Natural killer cell (primary cell): Measurements from ENCODE around the gene HES1. TPM values are rescaled to one million over a fixed set of nuclear protein-coding genes. Genes with fewer than 3 reads are reported as not detected.
"Not testable (repeated sequence)": the region's sequence is repeated elsewhere in the genome, so short reads cannot be mapped to it uniquely, and the experiment has no call there.

Experiments
- ATAC-seq, 3 donors: fragments of 150-1000 bp in 2 of 3; fragments of 200-7000 bp in 1 of 3; cut with Tn5 transposase; 1 replicate in 1 of 3; 2 replicates in 2 of 3; pipeline ENCODE4 v1.10.0; 2021; ENCODE audit warnings: mild to moderate bottlenecking in 2 of 3, moderate library complexity in 2 of 3
- DNase-seq, 2 donors: peaks; one replicate each; pipeline versions ENCODE4 v3.0.0 to v3.0.0-alpha.2; 2013 to 2021; ENCODE audit warnings: mixed read lengths in 1 of 2
- H3K27ac ChIP-seq: one replicate; pipeline ENCODE4 v1.5.1; 2013; ENCODE audit warnings: mild to moderate bottlenecking, low read length
- H3K27me3 ChIP-seq: one replicate; pipeline ENCODE4 v1.6.1; 2013; ENCODE audit warnings: low read length; ENCODE audit not compliant: control insufficient read depth, insufficient read depth
- H3K36me3 ChIP-seq: one replicate; pipeline ENCODE4 v1.6.1; 2013; ENCODE audit warnings: low read length; ENCODE audit not compliant: control insufficient read depth, insufficient read depth
- H3K4me1 ChIP-seq: one replicate; pipeline ENCODE4 v1.6.1; 2013; ENCODE audit warnings: low read length; ENCODE audit not compliant: control insufficient read depth, insufficient read depth
- H3K4me3 ChIP-seq: one replicate; pipeline ENCODE4 v1.5.1; 2013; ENCODE audit warnings: low read length
- H3K9me3 ChIP-seq: one replicate; pipeline ENCODE4 v1.6.1; 2013; ENCODE audit warnings: low read length; ENCODE audit not compliant: control insufficient read depth, insufficient read depth
- H3K27ac Mint-ChIP-seq, 2 donors: one replicate each; pipeline ENCODE4 v1.8.0; 2022; ENCODE audit warnings: mild to moderate bottlenecking in 2 of 2, mixed read lengths in 2 of 2, moderate library complexity in 1 of 2
- H3K27me3 Mint-ChIP-seq, 2 donors: one replicate each; pipeline ENCODE4 v1.8.0; 2022; ENCODE audit warnings: low read depth in 2 of 2, mixed read lengths in 2 of 2
- H3K36me3 Mint-ChIP-seq: one replicate; pipeline ENCODE4 v1.8.0; 2022; ENCODE audit warnings: mixed read lengths
- H3K4me1 Mint-ChIP-seq, 2 donors: one replicate each; pipeline ENCODE4 v1.8.0; 2022; ENCODE audit warnings: mixed read lengths in 2 of 2
- H3K4me3 Mint-ChIP-seq: one replicate; pipeline ENCODE4 v1.8.0; 2022; ENCODE audit warnings: mild to moderate bottlenecking, moderate library complexity, mixed read lengths
- H3K9me3 Mint-ChIP-seq, 2 donors: one replicate each; pipeline ENCODE4 v1.8.0; 2022; ENCODE audit warnings: mixed read lengths in 2 of 2
- WGBS: methylation state at CpG from one replicate; pipeline ENCODE4 v1.1.7; 2013; ENCODE audit warnings: missing lambda C conversion rate; ENCODE audit not compliant: insufficient coverage; 5-methylcytosine and 5-hydroxymethylcytosine counted together
- intact Hi-C: fragments of 100-400 bp; cut with micrococcal nuclease; formaldehyde crosslinking; loops from one replicate; pipeline ENCODE4 v1.14.2; 2022
- total RNA-seq, 4 donors: library from RNA; stranded (reverse); fragments of 120-200 nt in 1 of 4; gene quantifications; one replicate each; pipeline versions ENCODE4 v1.2.3 to v1.2.4, GENCODE V29; 2013 to 2022
- TF ChIP-seq, protein P1 (sequence below): fragments of 200-600 bp; IDR thresholded peaks from one replicate; pipeline ENCODE4 v1.8.0; 2022; ENCODE audit warnings: antibody characterized with exemption

The HES1 gene
- total RNA-seq, 3 donors from 2014 or later (not counting 1 experiment from before 2014, with no cell fraction given), result 1.5 to 4.4 (median 2.2) TPM

DNA sequence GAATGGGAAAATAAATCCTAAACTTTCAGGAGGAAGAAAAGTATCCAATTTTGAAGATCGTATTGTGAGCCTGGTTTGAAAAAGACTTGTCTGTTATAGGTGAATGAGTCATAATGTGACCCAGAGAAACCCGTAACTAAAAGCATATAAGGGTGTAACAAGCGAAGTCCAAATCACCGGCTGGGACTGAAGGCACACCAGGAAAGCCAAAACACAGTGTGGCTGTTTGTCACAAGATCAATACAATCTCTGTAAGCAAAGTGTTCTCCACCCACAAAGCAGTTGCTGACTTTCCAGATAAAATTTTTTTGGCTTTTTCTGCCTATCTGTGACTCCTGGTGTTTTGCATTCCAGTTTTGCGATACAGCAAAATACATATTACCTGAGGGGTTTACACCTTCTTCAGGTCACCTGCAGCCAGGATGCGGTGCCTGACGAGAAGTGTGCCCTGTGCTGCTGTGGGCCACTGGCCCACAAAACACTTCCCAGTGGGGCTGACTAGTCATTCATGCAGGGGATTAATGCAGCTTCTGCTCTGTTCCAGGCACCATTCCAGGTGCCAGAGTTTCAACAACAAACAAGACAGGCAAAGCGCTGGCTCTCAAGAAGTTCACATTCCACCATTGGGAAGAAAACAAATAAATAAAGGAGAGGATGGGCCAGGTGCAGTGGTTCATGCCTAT is 14.4 kb downstream of the HES1 start:
- Histone ChIP-seq H3K9me3 (no peaks in the 10 kb centered on the region), H3K4me1 (no peaks in the 10 kb centered on the region), H3K27ac (no peak overlapping the region), H3K4me3 (no peak overlapping the region), H3K27me3 (no peaks in the 10 kb centered on the region), H3K36me3 (no peaks in the 10 kb centered on the region)
- no peak overlapping the region for H3K4me3 Mint-ChIP-seq
- no peak for DNase-seq
- H3K27me3 Mint-ChIP-seq, result peaks cover 29 to 48% of the 10 kb centered on the region in 2 donors
- WGBS, result 91% methylated on average over 7 of the region's 8 CpGs
- no peak overlapping the region for H3K27ac Mint-ChIP-seq
- no peaks in the 10 kb centered on the region for H3K4me1 Mint-ChIP-seq
- intact Hi-C loops, result no loop called here
- TF ChIP-seq, protein P1, sequence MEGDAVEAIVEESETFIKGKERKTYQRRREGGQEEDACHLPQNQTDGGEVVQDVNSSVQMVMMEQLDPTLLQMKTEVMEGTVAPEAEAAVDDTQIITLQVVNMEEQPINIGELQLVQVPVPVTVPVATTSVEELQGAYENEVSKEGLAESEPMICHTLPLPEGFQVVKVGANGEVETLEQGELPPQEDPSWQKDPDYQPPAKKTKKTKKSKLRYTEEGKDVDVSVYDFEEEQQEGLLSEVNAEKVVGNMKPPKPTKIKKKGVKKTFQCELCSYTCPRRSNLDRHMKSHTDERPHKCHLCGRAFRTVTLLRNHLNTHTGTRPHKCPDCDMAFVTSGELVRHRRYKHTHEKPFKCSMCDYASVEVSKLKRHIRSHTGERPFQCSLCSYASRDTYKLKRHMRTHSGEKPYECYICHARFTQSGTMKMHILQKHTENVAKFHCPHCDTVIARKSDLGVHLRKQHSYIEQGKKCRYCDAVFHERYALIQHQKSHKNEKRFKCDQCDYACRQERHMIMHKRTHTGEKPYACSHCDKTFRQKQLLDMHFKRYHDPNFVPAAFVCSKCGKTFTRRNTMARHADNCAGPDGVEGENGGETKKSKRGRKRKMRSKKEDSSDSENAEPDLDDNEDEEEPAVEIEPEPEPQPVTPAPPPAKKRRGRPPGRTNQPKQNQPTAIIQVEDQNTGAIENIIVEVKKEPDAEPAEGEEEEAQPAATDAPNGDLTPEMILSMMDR, result no peak
- no peak for ATAC-seq
- H3K36me3 Mint-ChIP-seq, result no peaks in the 10 kb centered on the region
- H3K9me3 Mint-ChIP-seq, result no peaks in the 10 kb centered on the region

DNA sequence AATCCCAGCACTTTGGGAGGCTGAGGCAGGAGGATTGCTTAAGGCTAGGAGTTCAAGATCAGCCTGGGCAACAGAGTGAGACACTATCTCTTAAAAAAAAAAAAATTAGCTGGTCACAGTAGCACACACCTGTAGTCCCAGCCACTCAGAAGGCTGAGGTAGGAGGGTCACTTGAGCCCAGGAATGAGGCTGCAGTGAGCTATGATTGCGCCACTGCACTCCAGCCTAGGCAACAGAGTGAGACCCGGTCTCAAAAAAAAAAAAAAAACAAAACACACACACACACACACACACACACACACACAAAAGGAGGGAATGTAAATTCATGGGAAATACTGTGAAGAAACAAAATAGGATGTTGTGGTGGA is 15.0 kb downstream of the HES1 start:
- H3K27ac Mint-ChIP-seq, H3K4me1 ChIP-seq, H3K27ac ChIP-seq, ATAC-seq, H3K27me3 ChIP-seq, H3K36me3 ChIP-seq, H3K4me3 Mint-ChIP-seq, H3K4me1 Mint-ChIP-seq, H3K9me3 ChIP-seq, H3K4me3 ChIP-seq, H3K36me3 Mint-ChIP-seq, DNase-seq, H3K9me3 Mint-ChIP-seq, intact Hi-C loops: not testable (repeated sequence)
- peaks cover 29 to 53% of the 10 kb centered on the region in 2 donors for H3K27me3 Mint-ChIP-seq
- WGBS, result no CpG with 5 or more reads among the region's 2 CpGs

DNA sequence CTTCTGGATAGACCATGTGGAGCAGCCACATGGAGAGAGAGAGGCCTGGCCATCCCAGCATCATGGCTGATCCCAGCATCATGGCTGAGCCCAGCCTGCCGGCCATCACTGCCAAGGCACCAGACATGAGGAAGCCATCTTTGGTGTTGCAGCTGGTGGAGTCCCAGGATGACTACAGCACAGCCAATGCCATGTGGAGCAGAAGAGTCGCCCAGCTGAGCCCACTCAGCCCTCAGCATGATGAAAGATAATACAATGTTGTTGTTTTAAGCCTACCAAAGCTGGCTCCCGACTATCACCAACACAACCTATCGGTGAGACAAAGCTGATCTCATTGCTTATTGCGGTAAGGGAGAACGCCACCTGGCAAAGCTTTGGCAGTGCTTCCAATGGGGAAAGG is 18.4 kb downstream of the HES1 start:
- Histone ChIP-seq H3K36me3 (no peaks in the 10 kb centered on the region), H3K27ac (no peak overlapping the region), H3K4me3 (no peak overlapping the region), H3K9me3 (no peaks in the 10 kb centered on the region), H3K4me1 (no peaks in the 10 kb centered on the region), H3K27me3 (no peaks in the 10 kb centered on the region)
- H3K36me3 Mint-ChIP-seq, result no peaks in the 10 kb centered on the region
- ATAC-seq (no peak), DNase-seq (no peak)
- H3K27me3 Mint-ChIP-seq, result peaks cover 21 to 61% of the 10 kb centered on the region in 2 donors
- H3K4me3 Mint-ChIP-seq, result no peak overlapping the region
- H3K4me1 Mint-ChIP-seq, result no peaks in the 10 kb centered on the region
- H3K9me3 Mint-ChIP-seq, result no peaks in the 10 kb centered on the region
- H3K27ac Mint-ChIP-seq, result no peak overlapping the region
- intact Hi-C loops, result no loop called here
- TF ChIP-seq, protein P1, result no peak
- 92% methylated on average over 5 of the region's 6 CpGs for WGBS

DNA sequence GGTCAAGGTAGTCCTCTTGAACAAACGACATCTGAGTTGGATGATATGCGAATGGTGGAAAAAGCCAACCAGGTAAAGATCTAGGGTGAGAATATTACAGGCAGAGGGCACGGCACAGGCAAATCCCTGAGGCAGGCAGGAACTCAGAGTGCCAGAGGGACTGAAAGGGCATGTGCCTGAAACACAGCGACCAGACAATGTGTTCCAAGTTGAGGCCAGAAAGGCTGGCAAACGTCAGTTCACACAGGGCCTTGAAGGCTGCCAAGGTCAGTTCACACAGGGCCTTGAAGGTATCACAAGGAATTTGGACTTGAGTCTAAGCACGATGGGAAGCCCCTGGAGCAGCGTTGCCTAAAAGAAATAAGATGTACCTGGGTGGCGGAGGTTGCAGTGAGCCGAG is 20.1 kb downstream of the HES1 start:
- Mint-ChIP-seq H3K4me1 (no peaks in the 10 kb centered on the region), H3K27me3 (peaks cover 26 to 63% of the 10 kb centered on the region in 2 donors), H3K27ac (no peak overlapping the region), H3K4me3 (no peak overlapping the region), H3K9me3 (no peaks in the 10 kb centered on the region), H3K36me3 (no peaks in the 10 kb centered on the region)
- TF ChIP-seq, protein P1, result no peak
- H3K4me3 ChIP-seq, result no peak overlapping the region
- ATAC-seq (no peak), DNase-seq (no peak)
- H3K27me3 ChIP-seq, result no peaks in the 10 kb centered on the region
- no peaks in the 10 kb centered on the region for H3K4me1 ChIP-seq
- no peak overlapping the region for H3K27ac ChIP-seq
- WGBS, result 89% methylated on average over 9 of the region's 9 CpGs
- no peaks in the 10 kb centered on the region for H3K36me3 ChIP-seq
- no peaks in the 10 kb centered on the region for H3K9me3 ChIP-seq
- intact Hi-C loops, result no loop called here
